ENCODE measurements around the gene MCM7.
A peak's percentile ranks its signal among the peaks of the same experiment; 100 is the strongest.

MCM7 gene

GRCh38 chr7:100057006-100057405, 44.2 kb downstream of the MCM7 start:
- no peak for DNase-seq (ENCODE audit: low read depth)
- no peak for TF ChIP-seq CTCF (IDR thresholded peaks at IDR 0.05; ENCODE audit: low read length, missing control alignments)
- no peak overlapping the region for H3K4me3 ChIP-seq (replicated peaks; ENCODE audit: low read depth, low read length)

GRCh38 chr7:100053215-100053614, 48.0 kb downstream of the MCM7 start:
- DNase-seq (ENCODE audit: low read depth) = peak; percentile 67
- TF ChIP-seq CTCF (IDR thresholded peaks at IDR 0.05; ENCODE audit: low read length, missing control alignments) = peak; percentile 6
- H3K4me3 ChIP-seq (replicated peaks; ENCODE audit: low read depth, low read length) = no peak overlapping the region

- H3K4me3 ChIP-seq (replicated peaks; ENCODE audit: low read depth, low read length) = no peak overlapping the region
- no peak for DNase-seq (ENCODE audit: low read depth)
- no peak for TF ChIP-seq CTCF (IDR thresholded peaks at IDR 0.05; ENCODE audit: low read length, missing control alignments)
These were observed 49.6 kb downstream of the MCM7 start for GRCh38 chr7:100051611-100052010.

GRCh38 chr7:100049441-100050291, 51.5 kb downstream of the MCM7 start, which contains the start of gene ZSCAN21:
Gene ZSCAN21, plus strand, starts transcription at chr7:100049774. Its CDS starts 7,233 bp downstream, at chr7:100057007.
- TF ChIP-seq CTCF (IDR thresholded peaks at IDR 0.05; ENCODE audit: low read length, missing control alignments) = no peak
- peak; percentile 84 for DNase-seq (ENCODE audit: low read depth)
- peak within 1 kb of the TSS; percentile 96 for H3K4me3 ChIP-seq (replicated peaks; ENCODE audit: low read depth, low read length)

- TF ChIP-seq CTCF (IDR thresholded peaks at IDR 0.05; ENCODE audit: low read length, missing control alignments) = no peak
- DNase-seq (ENCODE audit: low read depth) = no peak
- H3K4me3 ChIP-seq (replicated peaks; ENCODE audit: low read depth, low read length) = no peak overlapping the region
These were observed 52.5 kb downstream of the MCM7 start for GRCh38 chr7:100048680-100049079.

- no peak for DNase-seq (ENCODE audit: low read depth)
- TF ChIP-seq CTCF (IDR thresholded peaks at IDR 0.05; ENCODE audit: low read length, missing control alignments) = no peak
- no peak overlapping the region for H3K4me3 ChIP-seq (replicated peaks; ENCODE audit: low read depth, low read length)
These were observed 56.5 kb downstream of the MCM7 start for GRCh38 chr7:100044718-100045117.

All from fibroblast of pulmonary artery (primary cell).